PFSK-1 (cell line): Measurements from ENCODE around the gene ASGR1.

ENCODE experiments used
- FOXP2 ChIP-seq: optimal IDR thresholded peaks from 2 replicates; pipeline ENCODE3; 2011; ENCODE audit warnings: borderline replicate concordance, control low read depth, inconsistent platforms; ENCODE audit not compliant: insufficient read depth; ENCODE audit errors: extremely low read length, extremely low read depth
- POLR2AphosphoS5 ChIP-seq: IDR thresholded peaks from 2 replicates; pipeline ENCODE4 v1.6.1; 2012; ENCODE audit warnings: low read depth, mild to moderate bottlenecking, control low read depth, low read length, moderate library complexity
- REST ChIP-seq, 2 experiments: IDR thresholded peaks; 2 replicates each; pipeline versions ENCODE4 v1.6.1 to v1.8.0; 2011 to 2012; ENCODE audit warnings: low read depth in 2 of 2, low read length in 2 of 2, control low read depth in 1 of 2, inconsistent platforms in 1 of 2, mild to moderate bottlenecking in 1 of 2, moderate library complexity in 1 of 2; ENCODE audit not compliant: insufficient read depth in 1 of 2
- SIN3A ChIP-seq: IDR thresholded peaks from 2 replicates; pipeline ENCODE4 v1.6.1; 2012; ENCODE audit warnings: mild to moderate bottlenecking, low read length, moderate library complexity, borderline replicate concordance; ENCODE audit not compliant: insufficient read depth
- TAF1 ChIP-seq: IDR thresholded peaks from 2 replicates; pipeline ENCODE4 v1.6.1; 2012; ENCODE audit warnings: low read length, control low read depth, borderline replicate concordance; ENCODE audit not compliant: insufficient read depth

Gene ASGR1

GRCh38 chr17:7221278-7222092 is 42.3 kb upstream of the ASGR1 start:
- TF ChIP-seq REST (IDR thresholded peaks at IDR 0.05; ENCODE audit: insufficient read depth in 1 of 2, low read depth in 2 of 2, low read length in 2 of 2), result no peak
- TF ChIP-seq FOXP2, result no peak
- TF ChIP-seq SIN3A, result no peak
- TF ChIP-seq TAF1, result no peak
- no peak for TF ChIP-seq POLR2AphosphoS5

GRCh38 chr17:7220593-7221277 is 41.6 kb upstream of the ASGR1 start:
- TF ChIP-seq FOXP2 (no peak), TAF1 (no peak), REST (IDR thresholded peaks at IDR 0.05; ENCODE audit: insufficient read depth in 1 of 2, low read depth in 2 of 2, low read length in 2 of 2) (peak in 1 of 2 experiments; percentile 19; a peak in 1 of 4 replicates), POLR2AphosphoS5 (peak; percentile 29; the same call in 1 of the 2 replicates), SIN3A (no peak)

GRCh38 chr17:7219812-7220592 is 40.8 kb upstream of the ASGR1 start, which contains the start of the genes ACADVL and DLG4:
Gene ACADVL, plus strand, starts transcription at chr17:7219938. Its CDS starts 47 bp downstream, at chr17:7219985.
Gene DLG4, minus strand, starts transcription at chr17:7219836.
- peak; percentile 31 to 32; a peak in 1 of 4 replicates for TF ChIP-seq REST (IDR thresholded peaks at IDR 0.05; ENCODE audit: insufficient read depth in 1 of 2, low read depth in 2 of 2, low read length in 2 of 2)
- TF ChIP-seq SIN3A, result peak; percentile 78; the same call in 1 of the 2 replicates
- peak; percentile 82 for TF ChIP-seq POLR2AphosphoS5
- peak; percentile 59; the same call in 1 of the 2 replicates for TF ChIP-seq TAF1
- peak; percentile 72 for TF ChIP-seq FOXP2

GRCh38 chr17:7219229-7219811 is 40.1 kb upstream of the ASGR1 start:
- TF ChIP-seq TAF1, result no peak
- no peak for TF ChIP-seq POLR2AphosphoS5
- TF ChIP-seq FOXP2, result no peak
- no peak for TF ChIP-seq SIN3A
- no peak for TF ChIP-seq REST (IDR thresholded peaks at IDR 0.05; ENCODE audit: insufficient read depth in 1 of 2, low read depth in 2 of 2, low read length in 2 of 2)
